Parathyroid adenoma (tissue), 2 donors: Measurements from ENCODE around the gene LIFR.
"Not testable (repeated sequence)": the region's sequence is repeated elsewhere in the genome, so short reads cannot be mapped to it uniquely, and the experiment has no call there.

Source experiments
- H2AFZ ChIP-seq: fragments of 300-600 bp; sonication (generic); one replicate; pipeline ENCODE4 v1.7.0; 2017; ENCODE audit warnings: antibody characterized with exemption, mild to moderate bottlenecking
- H3K27ac ChIP-seq: fragments of 300-600 bp; sonication (generic); one replicate; pipeline ENCODE4 v1.7.0; 2017
- H3K27me3 ChIP-seq: fragments of 300-600 bp; sonication (generic); one replicate; pipeline ENCODE4 v1.7.0; 2017; ENCODE audit warnings: low read length; ENCODE audit not compliant: control insufficient read depth, insufficient read depth
- H3K36me3 ChIP-seq: fragments of 300-600 bp; sonication (generic); one replicate; pipeline ENCODE4 v1.7.0; 2017; ENCODE audit warnings: low read length; ENCODE audit not compliant: control insufficient read depth, insufficient read depth
- H3K4me1 ChIP-seq: fragments of 300-600 bp; sonication (generic); one replicate; pipeline ENCODE4 v1.7.0; 2017; ENCODE audit warnings: control low read depth
- H3K4me2 ChIP-seq: fragments of 300-600 bp; sonication (generic); one replicate; pipeline ENCODE4 v1.7.0; 2017; ENCODE audit warnings: low read length
- H3K4me3 ChIP-seq: fragments of 300-600 bp; sonication (generic); one replicate; pipeline ENCODE4 v1.7.0; 2017; ENCODE audit warnings: low read depth, low read length
- H3K79me2 ChIP-seq: fragments of 300-600 bp; sonication (generic); one replicate; pipeline ENCODE4 v1.7.0; 2017; ENCODE audit warnings: control low read depth
- H3K9ac ChIP-seq: fragments of 300-600 bp; sonication (generic); one replicate; pipeline ENCODE4 v1.7.0; 2017; ENCODE audit warnings: mild to moderate bottlenecking
- H3K9me3 ChIP-seq: fragments of 300-600 bp; sonication (generic); one replicate; pipeline ENCODE4 v1.7.0; 2017; ENCODE audit warnings: low read length; ENCODE audit not compliant: control insufficient read depth
- TF ChIP-seq, protein P1 (sequence below): fragments of 300-600 bp; sonication (generic); IDR thresholded peaks from one replicate; pipeline ENCODE4 v1.7.0; 2017; ENCODE audit warnings: antibody characterized with exemption, mild to moderate bottlenecking
- donor health status: primary hyperparathyroidism.

Gene LIFR

DNA sequence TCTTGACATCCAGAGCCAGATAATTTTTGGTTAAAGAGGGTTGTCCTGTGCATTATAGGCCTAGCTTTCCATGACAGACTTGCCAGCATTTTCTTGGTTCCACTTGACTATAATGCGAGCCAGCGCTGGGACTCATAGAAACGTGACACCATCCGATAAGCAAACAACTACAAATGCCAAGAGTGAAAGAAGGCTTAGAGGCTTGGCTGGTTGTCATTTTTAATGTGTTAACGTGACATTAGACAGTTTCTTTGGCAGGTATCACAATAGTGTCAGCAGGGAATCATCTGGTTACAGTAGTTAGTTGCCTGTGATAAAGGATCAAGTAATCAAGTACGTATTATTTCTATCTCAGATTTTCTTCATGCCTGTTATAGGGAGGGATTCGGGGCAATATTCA is 20.0 kb upstream of the LIFR start:
- Histone ChIP-seq H2AFZ (peak overlapping the region; percentile 52), H3K36me3 (no peaks in the 10 kb centered on the region), H3K9ac (no peak overlapping the region), H3K79me2 (no peaks in the 10 kb centered on the region), H3K4me2 (peak overlapping the region; percentile 50), H3K4me1 (peaks cover 18% of the 10 kb centered on the region), H3K4me3 (peak overlapping the region; percentile 11), H3K9me3 (no peaks in the 10 kb centered on the region), H3K27ac (peak overlapping the region; percentile 21), H3K27me3 (no peaks in the 10 kb centered on the region)
- TF ChIP-seq, protein P1, sequence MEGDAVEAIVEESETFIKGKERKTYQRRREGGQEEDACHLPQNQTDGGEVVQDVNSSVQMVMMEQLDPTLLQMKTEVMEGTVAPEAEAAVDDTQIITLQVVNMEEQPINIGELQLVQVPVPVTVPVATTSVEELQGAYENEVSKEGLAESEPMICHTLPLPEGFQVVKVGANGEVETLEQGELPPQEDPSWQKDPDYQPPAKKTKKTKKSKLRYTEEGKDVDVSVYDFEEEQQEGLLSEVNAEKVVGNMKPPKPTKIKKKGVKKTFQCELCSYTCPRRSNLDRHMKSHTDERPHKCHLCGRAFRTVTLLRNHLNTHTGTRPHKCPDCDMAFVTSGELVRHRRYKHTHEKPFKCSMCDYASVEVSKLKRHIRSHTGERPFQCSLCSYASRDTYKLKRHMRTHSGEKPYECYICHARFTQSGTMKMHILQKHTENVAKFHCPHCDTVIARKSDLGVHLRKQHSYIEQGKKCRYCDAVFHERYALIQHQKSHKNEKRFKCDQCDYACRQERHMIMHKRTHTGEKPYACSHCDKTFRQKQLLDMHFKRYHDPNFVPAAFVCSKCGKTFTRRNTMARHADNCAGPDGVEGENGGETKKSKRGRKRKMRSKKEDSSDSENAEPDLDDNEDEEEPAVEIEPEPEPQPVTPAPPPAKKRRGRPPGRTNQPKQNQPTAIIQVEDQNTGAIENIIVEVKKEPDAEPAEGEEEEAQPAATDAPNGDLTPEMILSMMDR, result no peak

DNA sequence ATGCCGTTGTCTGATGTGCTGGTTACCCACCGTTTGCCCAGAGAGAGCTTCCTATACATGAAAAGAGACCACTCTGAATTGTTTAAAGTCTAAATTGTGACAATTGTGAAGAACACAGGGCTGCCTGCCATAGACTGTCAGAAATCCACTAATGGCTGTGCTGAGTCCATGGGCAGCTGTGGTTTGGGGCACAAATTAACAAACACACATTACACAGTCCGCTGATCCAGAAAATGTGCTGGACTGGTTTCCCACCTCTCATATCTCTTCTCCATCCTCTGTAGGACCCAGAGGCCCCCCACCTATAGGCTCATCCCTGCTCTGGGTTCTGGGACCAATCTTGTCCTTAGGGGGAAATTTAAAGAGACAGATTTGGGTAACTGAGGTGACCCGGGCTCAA is 19.0 kb upstream of the LIFR start:
- Histone ChIP-seq H3K9me3 (no peaks in the 10 kb centered on the region), H3K4me3 (no peak overlapping the region), H3K27ac (no peak overlapping the region), H3K4me1 (peaks cover 18% of the 10 kb centered on the region), H3K9ac (no peak overlapping the region), H3K36me3 (no peaks in the 10 kb centered on the region), H3K79me2 (no peaks in the 10 kb centered on the region), H2AFZ (no peak overlapping the region), H3K27me3 (no peaks in the 10 kb centered on the region), H3K4me2 (no peak overlapping the region)
- TF ChIP-seq, protein P1, result no peak

DNA sequence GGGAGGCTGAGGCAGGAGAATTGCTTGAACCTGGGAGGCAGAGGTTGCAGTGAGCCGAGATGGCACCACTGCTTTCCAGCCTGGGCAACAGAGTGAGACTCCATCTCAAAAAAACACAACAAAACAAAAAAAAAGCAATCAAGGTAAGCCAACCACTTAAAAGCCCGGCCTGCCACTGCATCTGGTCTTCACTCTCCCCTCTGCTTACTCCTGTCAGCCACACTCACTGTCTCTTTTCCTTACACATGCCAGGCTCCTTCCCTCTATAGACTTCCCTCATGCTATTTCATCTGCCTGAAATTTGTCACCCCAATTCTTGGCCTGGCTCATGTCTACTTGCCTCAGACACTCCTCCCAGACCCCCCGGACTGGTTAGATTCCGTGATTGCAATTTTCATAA is 17.6 kb upstream of the LIFR start:
- H3K36me3 ChIP-seq, result no peaks in the 10 kb centered on the region
- H3K4me2 ChIP-seq, result no peak overlapping the region
- no peak overlapping the region for H2AFZ ChIP-seq
- H3K27ac ChIP-seq, result no peak overlapping the region
- no peaks in the 10 kb centered on the region for H3K79me2 ChIP-seq
- H3K9ac ChIP-seq, result no peak overlapping the region
- H3K4me3 ChIP-seq, result no peak overlapping the region
- H3K4me1 ChIP-seq, result peaks cover 18% of the 10 kb centered on the region
- no peaks in the 10 kb centered on the region for H3K9me3 ChIP-seq
- no peaks in the 10 kb centered on the region for H3K27me3 ChIP-seq
- TF ChIP-seq, protein P1, result no peak

DNA sequence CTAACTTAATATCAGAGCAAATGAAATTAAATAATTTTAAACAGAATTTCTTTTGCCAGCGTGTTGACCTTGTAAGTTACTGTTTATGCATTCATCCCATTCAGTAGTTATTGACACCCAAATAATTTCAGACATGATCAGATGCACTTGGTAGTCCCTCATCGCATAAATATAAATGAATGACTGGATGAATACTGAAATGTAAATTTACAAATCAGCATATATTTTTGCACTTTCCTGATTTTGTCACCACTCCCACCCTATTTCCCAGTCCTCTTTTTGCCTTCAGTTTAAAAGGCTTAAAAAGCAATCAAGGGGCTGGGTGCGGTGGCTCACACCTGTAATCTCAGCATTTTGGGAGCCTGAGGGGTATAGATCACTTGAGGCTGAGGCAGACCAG is 17.1 kb upstream of the LIFR start:
- Histone ChIP-seq H3K27ac (no peak overlapping the region), H3K9ac (no peak overlapping the region), H3K4me2 (no peak overlapping the region), H3K4me1 (peaks cover 18% of the 10 kb centered on the region), H2AFZ (no peak overlapping the region), H3K9me3 (no peaks in the 10 kb centered on the region), H3K27me3 (no peaks in the 10 kb centered on the region), H3K36me3 (no peaks in the 10 kb centered on the region), H3K79me2 (no peaks in the 10 kb centered on the region), H3K4me3 (no peak overlapping the region)
- TF ChIP-seq, protein P1, result no peak

DNA sequence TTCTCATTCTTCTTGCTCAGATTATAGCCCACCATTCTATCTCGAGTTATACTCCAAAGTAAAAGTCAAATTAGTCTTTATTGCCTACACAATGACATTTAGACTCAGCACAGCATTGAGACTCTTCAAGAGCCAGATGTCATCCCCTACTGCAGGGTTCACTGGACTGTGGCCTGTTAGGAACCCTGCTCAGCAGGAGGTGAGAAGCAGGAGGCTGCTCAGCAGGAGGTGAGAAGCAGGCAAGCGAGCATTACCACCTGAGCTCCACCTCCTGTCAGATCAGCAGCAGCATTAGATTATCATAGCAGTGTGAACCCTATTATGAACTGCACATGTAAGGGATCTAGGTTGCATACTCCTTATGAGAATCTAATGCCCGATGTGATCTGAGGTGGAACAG is 12.7 kb upstream of the LIFR start:
- H3K36me3 ChIP-seq, result no peaks in the 10 kb centered on the region
- no peaks in the 10 kb centered on the region for H3K79me2 ChIP-seq
- TF ChIP-seq, protein P1, result no peak
- no peaks in the 10 kb centered on the region for H3K9me3 ChIP-seq
- no peaks in the 10 kb centered on the region for H3K4me1 ChIP-seq
- no peak overlapping the region for H3K27ac ChIP-seq
- H2AFZ ChIP-seq, result no peak overlapping the region
- no peaks in the 10 kb centered on the region for H3K27me3 ChIP-seq
- no peak overlapping the region for H3K9ac ChIP-seq
- H3K4me3 ChIP-seq, result no peak overlapping the region
- H3K4me2 ChIP-seq, result no peak overlapping the region

DNA sequence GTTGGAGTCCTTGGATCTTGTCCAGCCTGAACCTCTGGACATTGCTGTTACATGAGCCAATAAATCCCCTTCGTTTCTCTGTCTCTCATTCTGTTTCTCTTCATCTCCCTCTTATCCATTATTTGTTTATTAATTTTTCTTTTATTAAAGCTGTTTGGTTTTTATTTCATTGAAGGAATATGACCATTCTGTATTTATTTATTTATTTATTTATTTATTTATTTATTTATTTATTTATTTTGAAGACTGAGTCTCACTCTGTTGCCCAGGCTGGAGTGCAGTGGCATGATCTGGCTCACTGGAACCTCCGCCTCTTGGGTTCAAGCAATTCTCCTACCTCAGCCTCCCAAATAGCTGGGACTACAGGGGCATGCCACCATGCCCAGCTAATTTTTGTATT is 10.9 kb upstream of the LIFR start:
- not testable (repeated sequence) for H3K4me2 ChIP-seq, H3K4me1 ChIP-seq, H3K4me3 ChIP-seq, H3K9ac ChIP-seq, H3K27ac ChIP-seq, H2AFZ ChIP-seq, H3K27me3 ChIP-seq, H3K36me3 ChIP-seq, H3K9me3 ChIP-seq, H3K79me2 ChIP-seq
